ENCODE results near the gene CLPX.
"Not testable (repeated sequence)": the region's sequence is repeated elsewhere in the genome, so short reads cannot be mapped to it uniquely, and the experiment has no call there.

Gene CLPX

DNA sequence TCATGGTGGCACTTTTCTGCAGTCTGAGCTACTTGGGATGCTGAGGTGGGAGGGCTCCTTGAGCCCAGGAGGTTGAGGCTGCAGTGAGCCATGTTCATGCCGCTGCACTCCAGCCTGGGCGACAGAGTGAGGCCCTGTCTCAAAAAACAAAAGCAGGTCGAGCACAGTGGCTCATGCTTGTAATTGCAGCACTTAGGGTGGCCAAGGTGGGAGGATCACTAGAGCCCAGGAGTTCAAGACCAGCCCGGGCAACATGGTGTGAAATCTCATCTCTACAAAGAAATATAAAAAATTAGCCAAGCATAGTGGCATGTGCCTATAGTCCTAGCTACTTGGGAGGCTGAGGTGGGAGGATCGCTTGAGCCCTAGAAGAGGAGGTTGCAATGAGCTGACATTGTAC lies 80.1 kb downstream of the CLPX start:
- H3K4me3 ChIP-seq (ENCODE audit: low read length): no peak overlapping the region
- TF ChIP-seq, protein P1, sequence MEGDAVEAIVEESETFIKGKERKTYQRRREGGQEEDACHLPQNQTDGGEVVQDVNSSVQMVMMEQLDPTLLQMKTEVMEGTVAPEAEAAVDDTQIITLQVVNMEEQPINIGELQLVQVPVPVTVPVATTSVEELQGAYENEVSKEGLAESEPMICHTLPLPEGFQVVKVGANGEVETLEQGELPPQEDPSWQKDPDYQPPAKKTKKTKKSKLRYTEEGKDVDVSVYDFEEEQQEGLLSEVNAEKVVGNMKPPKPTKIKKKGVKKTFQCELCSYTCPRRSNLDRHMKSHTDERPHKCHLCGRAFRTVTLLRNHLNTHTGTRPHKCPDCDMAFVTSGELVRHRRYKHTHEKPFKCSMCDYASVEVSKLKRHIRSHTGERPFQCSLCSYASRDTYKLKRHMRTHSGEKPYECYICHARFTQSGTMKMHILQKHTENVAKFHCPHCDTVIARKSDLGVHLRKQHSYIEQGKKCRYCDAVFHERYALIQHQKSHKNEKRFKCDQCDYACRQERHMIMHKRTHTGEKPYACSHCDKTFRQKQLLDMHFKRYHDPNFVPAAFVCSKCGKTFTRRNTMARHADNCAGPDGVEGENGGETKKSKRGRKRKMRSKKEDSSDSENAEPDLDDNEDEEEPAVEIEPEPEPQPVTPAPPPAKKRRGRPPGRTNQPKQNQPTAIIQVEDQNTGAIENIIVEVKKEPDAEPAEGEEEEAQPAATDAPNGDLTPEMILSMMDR (conservative IDR thresholded peaks at IDR 0.05; ENCODE audit: low read length): no peak
- DNase-seq (ENCODE audit: low read depth): no peak

DNA sequence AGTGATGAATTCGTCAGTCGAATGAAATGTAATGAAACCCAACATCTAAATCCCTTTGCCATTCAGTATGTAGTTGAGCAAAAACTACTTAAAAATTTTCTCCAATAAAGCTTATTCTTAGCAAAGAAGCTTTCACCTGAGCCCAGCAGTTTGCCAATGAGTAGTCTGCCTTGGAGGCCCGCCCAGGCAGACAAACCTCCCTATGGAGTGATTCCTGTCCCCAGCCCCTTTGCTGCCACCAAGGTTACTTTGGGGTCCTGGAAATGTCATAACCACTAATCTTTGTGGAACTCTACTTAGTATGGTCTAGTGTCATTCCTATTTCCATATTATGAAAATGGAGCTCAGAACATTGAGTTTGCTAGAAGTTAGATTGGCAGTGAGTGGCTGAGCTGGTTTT lies 82.2 kb downstream of the CLPX start:
- TF ChIP-seq, protein P1 (conservative IDR thresholded peaks at IDR 0.05; ENCODE audit: low read length): no peak
- DNase-seq (ENCODE audit: low read depth): no peak
- no peak overlapping the region for H3K4me3 ChIP-seq (ENCODE audit: low read length)

DNA sequence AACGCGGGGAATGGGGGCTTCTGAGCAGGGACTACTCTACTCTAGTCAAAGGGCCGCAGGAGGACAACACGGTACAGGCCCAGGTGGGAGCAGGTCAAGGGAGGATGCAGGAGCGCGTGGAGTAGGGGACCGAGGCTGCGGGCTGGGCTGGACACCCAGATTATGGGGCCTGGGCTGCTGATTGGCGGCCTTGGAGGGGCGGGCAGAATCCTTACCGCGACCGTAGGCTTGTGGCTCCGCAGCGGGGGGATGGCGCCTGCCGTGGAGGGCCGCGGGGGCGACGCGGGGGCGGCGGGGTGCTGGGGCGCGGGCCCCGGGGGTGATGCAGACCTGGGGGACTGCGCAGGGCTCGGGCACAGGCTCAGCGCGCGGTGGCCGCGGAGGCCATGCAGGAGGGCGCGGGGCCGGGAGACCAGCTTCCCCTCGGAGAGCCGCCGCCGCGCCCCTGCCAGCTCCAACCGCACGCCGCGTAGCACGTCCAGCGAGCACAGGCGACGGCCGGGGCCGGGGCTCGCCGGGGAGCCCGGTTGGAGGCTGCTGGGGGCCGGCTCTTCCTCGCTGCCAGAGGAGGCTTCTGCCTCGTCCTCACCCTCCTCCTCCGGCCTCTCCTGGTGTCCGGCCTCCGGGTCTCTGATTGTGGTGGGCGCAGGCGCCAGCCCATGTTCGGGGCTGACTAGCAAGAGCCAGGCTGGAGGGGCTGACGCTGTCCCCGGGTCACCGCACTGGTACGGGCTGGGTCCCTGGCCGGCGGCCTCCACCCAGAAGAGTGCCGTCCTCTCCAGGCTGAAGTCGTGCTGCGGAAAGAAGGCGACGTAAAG lies 83.0 kb downstream of the CLPX start:
- no peak overlapping the region for H3K4me3 ChIP-seq (ENCODE audit: low read length)

DNA sequence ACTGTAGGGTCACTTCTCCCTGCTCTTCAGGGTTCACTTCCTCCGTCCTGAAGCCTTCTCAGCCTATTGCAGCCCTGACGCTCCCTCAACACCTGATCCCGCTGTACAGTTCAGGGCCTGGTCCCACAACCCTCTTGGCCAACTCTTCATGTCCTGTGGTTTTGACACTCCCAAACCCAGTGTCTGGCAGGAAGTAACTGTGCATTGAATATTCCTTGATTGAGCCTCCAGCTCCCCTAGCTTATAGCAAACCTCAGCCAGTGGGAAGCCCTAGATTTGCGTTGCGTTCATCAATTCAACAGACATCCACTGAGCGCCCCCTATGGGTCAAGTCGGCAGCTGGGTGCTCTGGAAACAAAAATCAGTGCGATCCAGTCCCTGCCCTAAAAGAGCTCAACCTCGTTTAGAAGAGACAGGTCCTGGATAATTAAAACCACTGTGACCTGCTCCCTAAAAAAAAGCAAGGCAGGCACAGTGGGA lies 83.7 kb downstream of the CLPX start:
- H3K4me3 ChIP-seq (ENCODE audit: low read length): no peak overlapping the region
- TF ChIP-seq, protein P1 (conservative IDR thresholded peaks at IDR 0.05; ENCODE audit: low read length): peak; percentile 76
- peak; percentile 56 for DNase-seq (ENCODE audit: low read depth)

More for the DNA sequence above, 83.0 kb downstream of the CLPX start:
- DNase-seq (ENCODE audit: low read depth): no peak
- TF ChIP-seq, protein P1 (conservative IDR thresholded peaks at IDR 0.05; ENCODE audit: low read length): no peak

DNA sequence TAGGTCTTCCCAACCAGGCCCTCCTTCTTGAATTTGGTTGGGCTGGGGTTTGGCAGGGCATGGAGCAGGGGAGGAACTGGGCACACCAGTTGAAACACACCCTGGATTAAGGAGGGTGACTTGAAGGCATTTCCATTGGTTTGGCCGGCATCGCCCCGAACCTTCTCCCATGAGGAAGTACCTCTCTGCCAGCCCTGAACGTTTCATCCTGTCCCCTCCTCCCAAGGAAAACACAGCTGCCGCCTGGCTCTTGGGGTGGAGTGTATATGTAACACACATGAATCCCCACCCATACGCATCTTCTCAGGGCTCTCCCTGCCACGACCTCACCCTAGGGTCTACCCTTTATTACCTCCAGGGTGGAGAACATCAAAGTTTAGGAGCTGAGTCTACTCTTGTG lies 84.7 kb downstream of the CLPX start:
- no peak for DNase-seq (ENCODE audit: low read depth)
- H3K4me3 ChIP-seq (ENCODE audit: low read length): no peak overlapping the region
- TF ChIP-seq, protein P1 (conservative IDR thresholded peaks at IDR 0.05; ENCODE audit: low read length): no peak

DNA sequence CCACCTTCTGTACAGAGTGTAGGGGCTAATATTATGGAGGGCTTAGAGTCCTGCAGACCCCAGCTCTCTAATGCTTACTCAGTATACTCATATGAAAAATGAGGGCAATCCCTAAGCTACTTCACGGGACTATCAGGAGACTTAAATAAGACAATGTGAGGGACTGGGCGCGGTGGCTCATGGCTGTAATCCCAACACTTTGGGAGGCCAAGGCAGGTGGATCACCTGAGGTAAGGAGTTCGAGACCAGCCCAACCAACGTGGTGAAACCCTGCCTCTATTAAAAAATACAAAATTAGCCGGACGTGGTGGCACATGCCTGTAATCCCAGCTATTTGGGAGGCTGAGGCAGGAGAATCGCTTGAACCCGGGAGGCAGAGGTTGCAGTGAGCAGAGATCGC lies 85.3 kb downstream of the CLPX start:
- not testable (repeated sequence) for DNase-seq (ENCODE audit: low read depth); H3K4me3 ChIP-seq (ENCODE audit: low read length)

DNA sequence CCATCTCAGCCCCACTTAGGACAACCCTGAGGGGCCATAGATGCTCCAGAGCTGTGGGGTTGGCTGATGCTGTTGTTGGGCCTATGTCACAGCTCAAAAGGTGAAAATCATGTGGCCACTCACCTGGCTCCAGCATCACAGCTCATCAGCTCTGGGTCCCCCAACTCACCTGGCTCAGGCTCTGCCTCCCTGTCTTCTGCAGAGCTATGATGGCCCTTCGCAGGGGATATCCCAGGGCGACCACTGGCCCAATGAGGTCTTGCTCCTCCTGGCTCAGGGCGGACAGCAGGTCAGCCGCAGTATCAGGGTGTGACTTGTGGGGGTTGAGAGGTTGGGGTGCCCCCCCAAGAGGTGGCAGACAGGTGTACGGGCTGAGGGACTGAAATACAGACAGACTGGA lies 85.8 kb downstream of the CLPX start:
- no peak for DNase-seq (ENCODE audit: low read depth)
- TF ChIP-seq, protein P1 (conservative IDR thresholded peaks at IDR 0.05; ENCODE audit: low read length): no peak
- no peak overlapping the region for H3K4me3 ChIP-seq (ENCODE audit: low read length)
